Measurements from ENCODE around the gene CINP. TPM values are rescaled to one million over a fixed set of nuclear protein-coding genes. Genes with fewer than 3 reads are reported as not detected.

CINP gene
- total RNA-seq (2022; extraction: Qiagen RNA extraction; ENCODE audit: low read depth) = 53.6 to 63.6 TPM (median 58.8 TPM) in 5 replicates

GRCh38 chr14:102362545-102363181 lies at the start of gene CINP, which contains the start of gene TECPR2:
Gene CINP (minus strand): TSS chr14:102362890. CDS start chr14:102362851, 39 bp downstream.
Gene TECPR2 (plus strand): TSS chr14:102362941. CDS start chr14:102376722, 13,781 bp downstream.

GRCh38 chr14:102319351-102320032 lies 43.2 kb downstream of the CINP start, which contains the start of gene ZNF839:
Gene ZNF839 (plus strand): TSS chr14:102319746. CDS start chr14:102319766, 20 bp downstream.

GRCh38 chr14:102304611-102305506 lies 57.8 kb downstream of the CINP start, which contains the start of gene MOK:
Gene MOK (minus strand): TSS chr14:102305164. CDS start chr14:102304968, 196 bp downstream.

Other genes with a start within 250 kb of the CINP start
- 20.3 to 23.2 TPM (median 22.6 TPM) in 5 replicates for gene WDR20, start 223.0 kb downstream of the CINP start, total RNA-seq (2022; extraction: Qiagen RNA extraction; ENCODE audit: low read depth)
- gene MOK, start 57.7 kb downstream of the CINP start, total RNA-seq (2022; extraction: Qiagen RNA extraction; ENCODE audit: low read depth) = 23.5 to 26.1 TPM (median 24.2 TPM) in 5 replicates
- 5.2 to 6.7 TPM (median 6.3 TPM) in 5 replicates for gene ZNF839, start 43.1 kb downstream of the CINP start, total RNA-seq (2022; extraction: Qiagen RNA extraction; ENCODE audit: low read depth)
- 5.0 to 7.4 TPM (median 7.2 TPM) in 5 replicates for gene TECPR2, start 51 bp upstream of the CINP start, total RNA-seq (2022; extraction: Qiagen RNA extraction; ENCODE audit: low read depth)
- 5.4 to 14.9 TPM (median 13.3 TPM) in 5 replicates for gene ANKRD9, start 146.9 kb upstream of the CINP start, total RNA-seq (2022; extraction: Qiagen RNA extraction; ENCODE audit: low read depth)
- 17.7 to 27.7 TPM (median 26.2 TPM) in 5 replicates for gene RCOR1, start 229.8 kb upstream of the CINP start, total RNA-seq (2022; extraction: Qiagen RNA extraction; ENCODE audit: low read depth)